ENCODE results near the gene HRAS.

- TF ChIP-seq EZH2 (IDR thresholded peaks at IDR 0.05; ENCODE audit: insufficient read depth, poor library complexity, severe bottlenecking) (no peak), EZH2phosphoT487 (IDR thresholded peaks at IDR 0.05; ENCODE audit: insufficient read depth, low read depth) (no peak)
Measured at GRCh38 chr11:573146-573759, 37.9 kb upstream of the HRAS start.

Data from GM23248 (cell line).